HG02885 (cell line): Measurements from ENCODE around the gene LCP1.

Source experiments
- ATAC-seq: cut with Tn5 transposase; IDR thresholded peaks from one replicate; pipeline ENCODE4 v1.9.1; 2021; ENCODE audit warnings: mild to moderate bottlenecking; ENCODE audit not compliant: unreplicated experiment, poor library complexity

LCP1 gene

GRCh38 chr13:46106839-46107371, 75.1 kb downstream of the LCP1 start:
- peak; percentile 47 for ATAC-seq

- no peak for ATAC-seq
These were observed 77.1 kb downstream of the LCP1 start, which contains the start of gene CPB2 for GRCh38 chr13:46104868-46105267. TSS of gene CPB2 (minus strand) at chr13:46105033. CDS start at chr13:46105009, 24 bp downstream.

GRCh38 chr13:46103037-46103436, 78.9 kb downstream of the LCP1 start:
- no peak for ATAC-seq

- ATAC-seq = no peak
These were observed 79.7 kb downstream of the LCP1 start for GRCh38 chr13:46102255-46102605.

GRCh38 chr13:46101484-46102254, 80.3 kb downstream of the LCP1 start:
- ATAC-seq = no peak

- ATAC-seq = no peak
These were observed 81.0 kb downstream of the LCP1 start for GRCh38 chr13:46101002-46101401.

- ATAC-seq = peak; percentile 63
These were observed 81.7 kb downstream of the LCP1 start for GRCh38 chr13:46100191-46100815.

GRCh38 chr13:46097663-46098062, 84.3 kb downstream of the LCP1 start:
- ATAC-seq = no peak

- no peak for ATAC-seq
These were observed 85.0 kb downstream of the LCP1 start for GRCh38 chr13:46097015-46097414.

- ATAC-seq = no peak
These were observed 87.5 kb downstream of the LCP1 start for GRCh38 chr13:46094478-46094877.

- no peak for ATAC-seq
These were observed 93.0 kb downstream of the LCP1 start for GRCh38 chr13:46088821-46089562.

- ATAC-seq = no peak
These were observed 94.5 kb downstream of the LCP1 start for GRCh38 chr13:46087481-46087880.

- no peak for ATAC-seq
These were observed 95.0 kb downstream of the LCP1 start for GRCh38 chr13:46086985-46087384.

- ATAC-seq = no peak
These were observed 95.5 kb downstream of the LCP1 start for GRCh38 chr13:46086421-46086922.

- ATAC-seq = no peak
These were observed 96.2 kb downstream of the LCP1 start for GRCh38 chr13:46085737-46086136.

GRCh38 chr13:46082324-46082723, 99.7 kb downstream of the LCP1 start:
- ATAC-seq = no peak

- ATAC-seq = no peak
These were observed 102.2 kb downstream of the LCP1 start for GRCh38 chr13:46079770-46080169.

GRCh38 chr13:46077265-46077664, 104.7 kb downstream of the LCP1 start:
- no peak for ATAC-seq

- no peak for ATAC-seq
These were observed 105.2 kb downstream of the LCP1 start for GRCh38 chr13:46076827-46077226.
